ENCODE results near the gene CPLX4.
A peak's percentile ranks its signal among the peaks of the same experiment; 100 is the strongest.

Gene CPLX4

GRCh38 chr18:59358712-59359575 lies 40.5 kb upstream of the CPLX4 start, which contains the start of gene LMAN1:
Gene LMAN1, minus strand, starts transcription at chr18:59359265. Its CDS starts 21 bp downstream, at chr18:59359244.
- Histone ChIP-seq H3K27me3 (ENCODE audit: control insufficient read depth, low read length) (peaks cover 19% of the 10 kb centered on the region), H3K4me3 (ENCODE audit: low read length) (peak within 1 kb of the TSS; percentile 97), H3K4me2 (ENCODE audit: low read length) (peak within 1 kb of the TSS; percentile 70), H3K9me3 (ENCODE audit: control insufficient read depth, insufficient read depth, low read length) (no peaks in the 10 kb centered on the region), H3K79me2 (ENCODE audit: control insufficient read depth, low read length) (peaks cover 41% of the 10 kb centered on the region), H3K27ac (ENCODE audit: low read depth, low read length) (no peak within 1 kb of the TSS; the same call in 1 of the 2 replicates), H3K36me3 (ENCODE audit: control insufficient read depth, low read length) (peaks cover 39% of the 10 kb centered on the region), H4K20me1 (ENCODE audit: control insufficient read depth, insufficient read depth, low read depth, low read length) (no peaks in the 10 kb centered on the region; the same call in 1 of the 2 replicates), H3K9me2 (replicated peaks; ENCODE audit: control insufficient read depth, low read length) (no peaks in the 10 kb centered on the region), H3F3A (ENCODE audit: control insufficient read depth, insufficient read depth) (no peaks in the 10 kb centered on the region), H3K4me1 (ENCODE audit: control insufficient read depth, low read length) (peaks cover 22% of the 10 kb centered on the region)
- TF ChIP-seq EZH2phosphoT487 (IDR thresholded peaks at IDR 0.05; ENCODE audit: borderline replicate concordance, low read length) (no peak), CTCF (IDR thresholded peaks at IDR 0.05; ENCODE audit: low read depth, low read length, poor library complexity, severe bottlenecking) (no peak)

GRCh38 chr18:59358414-59358711 lies 39.9 kb upstream of the CPLX4 start:
- Histone ChIP-seq H3K79me2 (ENCODE audit: control insufficient read depth, low read length) (peaks cover 41% of the 10 kb centered on the region), H3F3A (ENCODE audit: control insufficient read depth, insufficient read depth) (no peaks in the 10 kb centered on the region), H3K9me3 (ENCODE audit: control insufficient read depth, insufficient read depth, low read length) (no peaks in the 10 kb centered on the region), H3K27ac (ENCODE audit: low read depth, low read length) (no peak overlapping the region), H3K36me3 (ENCODE audit: control insufficient read depth, low read length) (peaks cover 45% of the 10 kb centered on the region), H4K20me1 (ENCODE audit: control insufficient read depth, insufficient read depth, low read depth, low read length) (no peaks in the 10 kb centered on the region; the same call in 1 of the 2 replicates), H3K4me1 (ENCODE audit: control insufficient read depth, low read length) (peaks cover 22% of the 10 kb centered on the region), H3K4me2 (ENCODE audit: low read length) (peak overlapping the region; percentile 70), H3K27me3 (ENCODE audit: control insufficient read depth, low read length) (peaks cover 18% of the 10 kb centered on the region), H3K9me2 (replicated peaks; ENCODE audit: control insufficient read depth, low read length) (no peaks in the 10 kb centered on the region), H3K4me3 (ENCODE audit: low read length) (peak overlapping the region; percentile 97)
- TF ChIP-seq EZH2phosphoT487 (IDR thresholded peaks at IDR 0.05; ENCODE audit: borderline replicate concordance, low read length) (no peak), CTCF (IDR thresholded peaks at IDR 0.05; ENCODE audit: low read depth, low read length, poor library complexity, severe bottlenecking) (no peak)

- peaks cover 41% of the 10 kb centered on the region for H3K79me2 ChIP-seq (ENCODE audit: control insufficient read depth, low read length)
- no peaks in the 10 kb centered on the region; the same call in 1 of the 2 replicates for H4K20me1 ChIP-seq (ENCODE audit: control insufficient read depth, insufficient read depth, low read depth, low read length)
- no peaks in the 10 kb centered on the region for H3K9me2 ChIP-seq (replicated peaks; ENCODE audit: control insufficient read depth, low read length)
- peak overlapping the region; percentile 97 for H3K4me3 ChIP-seq (ENCODE audit: low read length)
- no peaks in the 10 kb centered on the region for H3K9me3 ChIP-seq (ENCODE audit: control insufficient read depth, insufficient read depth, low read length)
- H3F3A ChIP-seq (ENCODE audit: control insufficient read depth, insufficient read depth) = no peaks in the 10 kb centered on the region
- H3K4me1 ChIP-seq (ENCODE audit: control insufficient read depth, low read length) = peaks cover 22% of the 10 kb centered on the region
- H3K36me3 ChIP-seq (ENCODE audit: control insufficient read depth, low read length) = peaks cover 49% of the 10 kb centered on the region
- no peak overlapping the region for H3K27ac ChIP-seq (ENCODE audit: low read depth, low read length)
- TF ChIP-seq CTCF (IDR thresholded peaks at IDR 0.05; ENCODE audit: low read depth, low read length, poor library complexity, severe bottlenecking) (no peak), EZH2phosphoT487 (IDR thresholded peaks at IDR 0.05; ENCODE audit: borderline replicate concordance, low read length) (no peak)
- H3K27me3 ChIP-seq (ENCODE audit: control insufficient read depth, low read length) = peaks cover 14% of the 10 kb centered on the region
- H3K4me2 ChIP-seq (ENCODE audit: low read length) = peak overlapping the region; percentile 70
These were observed 39.5 kb upstream of the CPLX4 start for GRCh38 chr18:59357928-59358327.
